ENCODE results near the gene ATF5. TPM values are rescaled to one million over a fixed set of nuclear protein-coding genes. Genes with fewer than 3 reads are reported as not detected.

ATF5 gene
- total and polyA plus RNA-seq, 12 donors: 6.4 to 33.8 (median 9.9) TPM

GRCh38 chr19:49975051-49975450 is 46.0 kb downstream of the ATF5 start:
- ATAC-seq: no peak
- no peak for TF ChIP-seq CTCF (IDR thresholded peaks at IDR 0.05)
- no peak for DNase-seq
- Histone ChIP-seq H3K4me1 (peaks cover 0 to 16% (median 2%) of the 10 kb centered on the region in 9 donors), H3K4me3 (no peak overlapping the region), H3K27ac (no peak overlapping the region), H3K9me3 (no peaks in the 10 kb centered on the region), H3K36me3 (peaks cover 0 to 50% (median 24%) of the 10 kb centered on the region in 9 donors), H3K27me3 (no peaks in the 10 kb centered on the region)
- intact Hi-C loops (cut with DNase I): no loop called here
- 89 to 90% methylated on average over 7 of the region's 7 CpGs for WGBS, 2 donors

- Histone ChIP-seq H3K27ac (no peak overlapping the region), H3K27me3 (no peaks in the 10 kb centered on the region), H3K9me3 (no peaks in the 10 kb centered on the region), H3K4me3 (no peak overlapping the region), H3K36me3 (peaks cover 0 to 64% (median 27%) of the 10 kb centered on the region in 9 donors), H3K4me1 (peaks cover 0 to 16% (median 2%) of the 10 kb centered on the region in 9 donors)
- no peak for TF ChIP-seq CTCF (IDR thresholded peaks at IDR 0.05)
- no peak for ATAC-seq
- 65% methylated on average over 3 of the region's 3 CpGs for WGBS, 2 donors
- intact Hi-C loops (cut with DNase I): no loop called here
- DNase-seq: no peak
Measured at GRCh38 chr19:49976496-49976895, 47.5 kb downstream of the ATF5 start.

- no peak overlapping the region for H3K4me3 ChIP-seq
- TF ChIP-seq CTCF (IDR thresholded peaks at IDR 0.05): no peak
- no peak overlapping the region for H3K27ac ChIP-seq
- no peak for ATAC-seq
- H3K27me3 ChIP-seq: no peaks in the 10 kb centered on the region
- peaks cover 0 to 70% (median 33%) of the 10 kb centered on the region in 9 donors for H3K36me3 ChIP-seq
- peaks cover 0 to 12% (median 0%) of the 10 kb centered on the region in 9 donors for H3K4me1 ChIP-seq
- intact Hi-C loops (cut with DNase I): no loop called here
- WGBS, 2 donors: 83 to 92% methylated on average over 13 of the region's 13 CpGs
- no peak for DNase-seq
- no peaks in the 10 kb centered on the region for H3K9me3 ChIP-seq
Measured at GRCh38 chr19:49977076-49977475, 48.1 kb downstream of the ATF5 start.

- TF ChIP-seq CTCF (IDR thresholded peaks at IDR 0.05): no peak
- Histone ChIP-seq H3K27ac (no peak overlapping the region), H3K4me3 (no peak overlapping the region), H3K36me3 (peaks cover 0 to 78% (median 33%) of the 10 kb centered on the region in 9 donors), H3K27me3 (no peaks in the 10 kb centered on the region), H3K9me3 (no peaks in the 10 kb centered on the region), H3K4me1 (peaks cover 0 to 9% (median 0%) of the 10 kb centered on the region in 9 donors)
- WGBS, 2 donors: 86 to 89% methylated on average over 18 of the region's 18 CpGs
- DNase-seq (no peak), ATAC-seq (no peak)
- intact Hi-C loops (cut with DNase I): no loop called here
Measured at GRCh38 chr19:49977881-49978280, 48.9 kb downstream of the ATF5 start.

All from heart right ventricle (tissue), 16 donors.